SK-N-SH treated with all-trans-retinoic acid at 6 μM for 48 hours (cell line): ENCODE results near the gene LRPPRC.

Experiments used
- ATAC-seq: fragments of 200-7000 bp; cut with Tn5 transposase; 3 replicates; pipeline ENCODE4 v1.9.1; 2020; ENCODE audit warnings: mild to moderate bottlenecking, moderate library complexity
- BACH2 ChIP-seq: fragments of 250-450 bp; sonication (Bioruptor Pico); IDR thresholded peaks from 2 replicates; pipeline ENCODE4 v1.9.0; 2021; ENCODE audit warnings: mild to moderate bottlenecking, borderline replicate concordance
- CREB5 ChIP-seq: fragments of 250-450 bp; sonication (Bioruptor Pico); IDR thresholded peaks from 2 replicates; pipeline ENCODE4 v1.5.1; 2020; ENCODE audit warnings: low read depth, mild to moderate bottlenecking, moderate library complexity
- CSRNP3 ChIP-seq: fragments of 250-450 bp; sonication (Bioruptor Pico); IDR thresholded peaks from 2 replicates; pipeline ENCODE4 v1.5.1; 2021; ENCODE audit warnings: mild to moderate bottlenecking, moderate library complexity
- ESRRG ChIP-seq: fragments of 250-450 bp; sonication (Bioruptor Pico); IDR thresholded peaks from 2 replicates; pipeline ENCODE4 v1.6.1; 2021; ENCODE audit warnings: mild to moderate bottlenecking
- ISL1 ChIP-seq: fragments of 250-450 bp; sonication (Bioruptor Pico); IDR thresholded peaks from 2 replicates; pipeline ENCODE4 v2.1.2; 2022; ENCODE audit warnings: mild to moderate bottlenecking, moderate library complexity
- OSR1 ChIP-seq: fragments of 250-450 bp; sonication (Bioruptor Pico); IDR thresholded peaks from 2 replicates; pipeline ENCODE4 v1.8.0; 2022; ENCODE audit warnings: moderate library complexity, mild to moderate bottlenecking, inconsistent platforms
- PATZ1 ChIP-seq: fragments of 250-450 bp; sonication (Bioruptor Pico); IDR thresholded peaks from 2 replicates; pipeline ENCODE4 v1.8.0; 2020; ENCODE audit warnings: mild to moderate bottlenecking, moderate library complexity, borderline replicate concordance
- PPARA ChIP-seq: fragments of 250-450 bp; sonication (Bioruptor Pico); IDR thresholded peaks from 2 replicates; pipeline ENCODE4 v1.5.0; 2020; ENCODE audit warnings: mild to moderate bottlenecking, borderline replicate concordance
- RARB ChIP-seq: fragments of 250-450 bp; sonication (Bioruptor Pico); IDR thresholded peaks from 2 replicates; pipeline ENCODE4 v1.8.0; 2021; ENCODE audit warnings: mild to moderate bottlenecking, moderate library complexity
- SNAI2 ChIP-seq: fragments of 250-450 bp; sonication (Bioruptor Pico); IDR thresholded peaks from 2 replicates; pipeline ENCODE4 v1.5.0; 2020; ENCODE audit warnings: mild to moderate bottlenecking, moderate library complexity
- TCF4 ChIP-seq: fragments of 250-450 bp; sonication (Bioruptor Pico); IDR thresholded peaks from 2 replicates; pipeline ENCODE4 v1.8.0; 2021; ENCODE audit warnings: mild to moderate bottlenecking, moderate library complexity, borderline replicate concordance
- TOX ChIP-seq: fragments of 250-450 bp; sonication (Bioruptor Pico); IDR thresholded peaks from 2 replicates; pipeline ENCODE4 v1.8.0; 2021; ENCODE audit warnings: mild to moderate bottlenecking, moderate library complexity, borderline replicate concordance
- TSHZ2 ChIP-seq: fragments of 250-450 bp; sonication (Bioruptor Pico); IDR thresholded peaks from 2 replicates; pipeline ENCODE4 v1.5.0; 2020; ENCODE audit warnings: mild to moderate bottlenecking, moderate library complexity
- ZC3H10 ChIP-seq: fragments of 250-450 bp; sonication (Bioruptor Pico); IDR thresholded peaks from 2 replicates; pipeline ENCODE4 v1.5.1; 2021; ENCODE audit warnings: mild to moderate bottlenecking, moderate library complexity
- ZFP3 ChIP-seq: fragments of 250-450 bp; sonication (Bioruptor Pico); IDR thresholded peaks from 2 replicates; pipeline ENCODE4 v1.5.0; 2020; ENCODE audit warnings: mild to moderate bottlenecking, moderate library complexity
- ZFP30 ChIP-seq: fragments of 450-650 bp; formaldehyde crosslinking; IDR thresholded peaks from 2 replicates; pipeline ENCODE4 v1.5.0; 2022; ENCODE audit warnings: mild to moderate bottlenecking, moderate library complexity
- ZNF565 ChIP-seq: fragments of 450-650 bp; formaldehyde crosslinking; conservative IDR thresholded peaks from 2 replicates; pipeline ENCODE4 v1.5.0; 2020; ENCODE audit warnings: low read depth, mild to moderate bottlenecking, moderate library complexity
- ZNF8 ChIP-seq: fragments of 450-650 bp; formaldehyde crosslinking; IDR thresholded peaks from 2 replicates; pipeline ENCODE4 v1.5.0; 2020; ENCODE audit warnings: mild to moderate bottlenecking, moderate library complexity

Gene LRPPRC

GRCh38 chr2:43851011-43851980, 144.5 kb downstream of the LRPPRC start:
- no peak for TF ChIP-seq RARB (CRISPR knock-in tag)
- TF ChIP-seq CSRNP3, result no peak
- TF ChIP-seq ZFP3, result no peak
- no peak for TF ChIP-seq ZNF8 (CRISPR knock-in tag)
- no peak for TF ChIP-seq ZFP30 (CRISPR knock-in tag)
- TF ChIP-seq CREB5, result no peak
- TF ChIP-seq SNAI2 (CRISPR knock-in tag), result no peak
- no peak for TF ChIP-seq TCF4
- no peak for TF ChIP-seq PPARA
- no peak for TF ChIP-seq TOX (CRISPR knock-in tag)
- no peak for TF ChIP-seq TSHZ2 (CRISPR knock-in tag)
- no peak for TF ChIP-seq ESRRG (CRISPR knock-in tag)
- no peak for TF ChIP-seq OSR1
- no peak for ATAC-seq

GRCh38 chr2:43848214-43848613, 147.6 kb downstream of the LRPPRC start:
- TF ChIP-seq PATZ1 (CRISPR knock-in tag) (no peak), ISL1 (CRISPR knock-in tag) (no peak), ESRRG (CRISPR knock-in tag) (no peak), TOX (CRISPR knock-in tag) (no peak), ZFP30 (CRISPR knock-in tag) (no peak), ZC3H10 (no peak), BACH2 (CRISPR knock-in tag) (no peak), CREB5 (no peak), RARB (CRISPR knock-in tag) (no peak), TSHZ2 (CRISPR knock-in tag) (no peak), ZNF565 (no peak), OSR1 (no peak)
- ATAC-seq, result no peak
